ENCODE measurements around the gene PHLDB2.

Gene PHLDB2

GRCh38 chr3:111852540-111852939, 6.5 kb upstream of the PHLDB2 start:
- no peak for DNase-seq

GRCh38 chr3:111853068-111853467, 6.0 kb upstream of the PHLDB2 start:
- no peak for DNase-seq

GRCh38 chr3:111854990-111855389, 4.1 kb upstream of the PHLDB2 start:
- no peak for DNase-seq

- no peak for DNase-seq
Observed at GRCh38 chr3:111856501-111856900, 2.6 kb upstream of the PHLDB2 start.

- no peak for DNase-seq
Observed at GRCh38 chr3:111857474-111857873, 1.6 kb upstream of the PHLDB2 start.

- no peak for DNase-seq
Observed at GRCh38 chr3:111858642-111859041, 423 bp upstream of the PHLDB2 start.

- peak; percentile 58 to 76 for DNase-seq
Observed at GRCh38 chr3:111859974-111860859, 1.2 kb downstream of the PHLDB2 start.

GRCh38 chr3:111861391-111861790, 2.3 kb downstream of the PHLDB2 start:
- DNase-seq, result no peak

GRCh38 chr3:111862415-111862814, 3.4 kb downstream of the PHLDB2 start:
- DNase-seq, result no peak

GRCh38 chr3:111862974-111863373, 3.9 kb downstream of the PHLDB2 start:
- no peak for DNase-seq

GRCh38 chr3:111863942-111864694, 5.1 kb downstream of the PHLDB2 start:
- DNase-seq, result no peak

GRCh38 chr3:111864821-111865656, 6.0 kb downstream of the PHLDB2 start:
- no peak for DNase-seq

GRCh38 chr3:111867889-111868426, 8.9 kb downstream of the PHLDB2 start:
- no peak for DNase-seq

- no peak for DNase-seq
Observed at GRCh38 chr3:111870620-111871019, 11.6 kb downstream of the PHLDB2 start.

GRCh38 chr3:111871809-111872623, 13.0 kb downstream of the PHLDB2 start:
- no peak for DNase-seq

GRCh38 chr3:111872979-111873378, 13.9 kb downstream of the PHLDB2 start:
- no peak for DNase-seq

- no peak for DNase-seq
Observed at GRCh38 chr3:111874177-111874820, 15.2 kb downstream of the PHLDB2 start.

- DNase-seq, result no peak
Observed at GRCh38 chr3:111881480-111881879, 22.4 kb downstream of the PHLDB2 start.

- no peak for DNase-seq
Observed at GRCh38 chr3:111882194-111882593, 23.1 kb downstream of the PHLDB2 start.

GRCh38 chr3:111882799-111883198, 23.7 kb downstream of the PHLDB2 start:
- DNase-seq, result no peak

GRCh38 chr3:111884411-111885018, 25.4 kb downstream of the PHLDB2 start:
- DNase-seq, result no peak
